A549 (cell line): ENCODE data around the gene ICE2. TPM values are rescaled to one million over a fixed set of nuclear protein-coding genes. Genes with fewer than 3 reads are reported as not detected.

Experiments
- ATAC-seq, 2 experiments: fragments of 200-7000 bp in 1 of 2; fragments of >200 bp in 1 of 2; cut with Nextera tagmentation in 1 of 2; cut with Tn5 transposase in 1 of 2; 3 replicates each; pipeline versions ENCODE4 v1.8.0 to v1.9.1; 2018 to 2020; ENCODE audit warnings: mild to moderate bottlenecking in 1 of 2, moderate library complexity in 1 of 2
- CTCF ChIA-PET: fragments of 300-600 bp; sonication (Branson Sonifier 250); formaldehyde crosslinking; extraction: SDS; loops from one replicate; lab custom pipeline; 2021; ENCODE audit warnings: antibody characterized with exemption, inconsistent platforms; lab: Yijun Ruan, JAX
- POLR2A ChIA-PET: fragments of 350-600 bp; formaldehyde crosslinking; extraction: SDS; loops from one replicate; lab custom pipeline; 2021; ENCODE audit warnings: antibody characterized with exemption, inconsistent platforms; lab: Yijun Ruan, JAX
- DNase-seq, 2 experiments: peaks; one replicate each; pipeline versions ENCODE4 v3.0.0 to v3.0.0-alpha.2; 2011 to 2016; ENCODE audit warnings: low read depth in 1 of 2, low spot score in 1 of 2
- FAIRE-seq: peaks from 2 replicates; lab custom pipeline; 2011; peaks lifted over from hg19 to GRCh38; lab: Jason Lieb, UNC
- H3K27ac ChIP-seq, 2 experiments: fragments of >200 bp; sonication (Bioruptor Twin); formaldehyde crosslinking; 3 replicates each; pipeline ENCODE4 v1.5.1; 2016 to 2017
- H3K4me1 ChIP-seq: fragments of >200 bp; sonication (Bioruptor Twin); formaldehyde crosslinking; 3 replicates; pipeline ENCODE4 v1.6.1; 2016
- H3K4me2 ChIP-seq: fragments of >200 bp; sonication (Bioruptor Twin); formaldehyde crosslinking; 3 replicates; pipeline ENCODE4 v1.6.1; 2016
- H3K4me3 ChIP-seq: fragments of >200 bp; sonication (Bioruptor Twin); formaldehyde crosslinking; 3 replicates; pipeline ENCODE4 v1.5.1; 2016
- H3K9me3 ChIP-seq: fragments of >200 bp; sonication (Bioruptor Twin); formaldehyde crosslinking; 3 replicates; pipeline ENCODE4 v1.6.1; 2016
- ATOH8 ChIP-seq: fragments of 250-450 bp; sonication (Bioruptor Pico); IDR thresholded peaks from 2 replicates; pipeline ENCODE4 v1.5.0; 2020; ENCODE audit warnings: low read depth, mild to moderate bottlenecking, moderate library complexity
- BCL3 ChIP-seq: fragments of >200 bp; sonication (Bioruptor Twin); formaldehyde crosslinking; IDR thresholded peaks from 3 replicates; pipeline ENCODE4 v1.6.1; 2016
- BHLHE40 ChIP-seq: IDR thresholded peaks from 2 replicates; pipeline ENCODE4 v1.6.1; 2012; ENCODE audit warnings: low read depth, low read length, inconsistent platforms
- CBX2 ChIP-seq: fragments of 200-600 bp; sonication (generic); IDR thresholded peaks from 2 replicates; pipeline ENCODE4 v1.6.1; 2016; ENCODE audit warnings: low read depth, mild to moderate bottlenecking, borderline replicate concordance
- EHF ChIP-seq: fragments of 250-450 bp; sonication (Bioruptor Pico); IDR thresholded peaks from 2 replicates; pipeline ENCODE4 v1.5.0; 2020; ENCODE audit warnings: mild to moderate bottlenecking
- EHMT2 ChIP-seq: fragments of 200-600 bp; sonication (generic); IDR thresholded peaks from 2 replicates; pipeline ENCODE4 v1.6.1; 2016; ENCODE audit warnings: antibody characterized with exemption, low read depth, mild to moderate bottlenecking, moderate library complexity
- FOSL2 ChIP-seq, 2 experiments: fragments of 450-650 bp in 1 of 2; fragments of >200 bp in 1 of 2; sonication (Bioruptor Twin) in 1 of 2; formaldehyde crosslinking; IDR thresholded peaks; 2 replicates each; pipeline versions ENCODE4 v1.5.0 to v1.6.1; 2016 to 2020; ENCODE audit warnings: mild to moderate bottlenecking in 1 of 2, moderate library complexity in 1 of 2
- HES2 ChIP-seq: fragments of >200 bp; sonication (Bioruptor Twin); formaldehyde crosslinking; IDR thresholded peaks from 2 replicates; pipeline ENCODE4 v1.6.1; 2016
- HMGXB4 ChIP-seq: fragments of 250-450 bp; sonication (Bioruptor Pico); IDR thresholded peaks from 2 replicates; pipeline ENCODE4 v1.5.0; 2021; ENCODE audit warnings: mild to moderate bottlenecking, moderate library complexity, borderline replicate concordance
- HOXA7 ChIP-seq: fragments of 250-450 bp; sonication (Bioruptor Pico); IDR thresholded peaks from 2 replicates; pipeline ENCODE4 v1.5.0; 2020; ENCODE audit warnings: mild to moderate bottlenecking, moderate library complexity
- HOXB13 ChIP-seq: fragments of 250-450 bp; sonication (Bioruptor Pico); IDR thresholded peaks from 2 replicates; pipeline ENCODE4 v1.5.0; 2020; ENCODE audit warnings: low read depth, mild to moderate bottlenecking, moderate library complexity
- MAFK ChIP-seq: fragments of 450-650 bp; IDR thresholded peaks from 2 replicates; pipeline ENCODE4 v1.6.1; 2014; ENCODE audit not compliant: partially characterized antibody
- MAX ChIP-seq: IDR thresholded peaks from 2 replicates; pipeline ENCODE4 v1.6.1; 2012
- MYC ChIP-seq: IDR thresholded peaks from 2 replicates; pipeline ENCODE4 v1.6.1; 2012; ENCODE audit warnings: mild to moderate bottlenecking, inconsistent platforms, low read length, improper control_type of control experiment, borderline replicate concordance
- PHF8 ChIP-seq: fragments of 200-600 bp; sonication (generic); IDR thresholded peaks from 2 replicates; pipeline ENCODE4 v1.6.1; 2016; ENCODE audit warnings: low read depth, mild to moderate bottlenecking, antibody characterized with exemption, moderate library complexity, borderline replicate concordance
- POLR2A ChIP-seq: IDR thresholded peaks from 2 replicates; pipeline ENCODE4 v1.6.1; 2012; ENCODE audit warnings: mild to moderate bottlenecking, low read length
- POLR2AphosphoS2 ChIP-seq: conservative IDR thresholded peaks from 2 replicates; pipeline ENCODE4 v1.6.1; 2012; ENCODE audit warnings: low read length, improper control_type of control experiment, inconsistent platforms
- RARB ChIP-seq: fragments of 250-450 bp; sonication (Bioruptor Pico); IDR thresholded peaks from 2 replicates; pipeline ENCODE4 v1.8.0; 2021; ENCODE audit warnings: mild to moderate bottlenecking, moderate library complexity
- REST ChIP-seq: fragments of 200-600 bp; sonication (generic); IDR thresholded peaks from 2 replicates; pipeline ENCODE4 v1.6.1; 2016; ENCODE audit warnings: antibody characterized with exemption, mild to moderate bottlenecking, moderate library complexity
- USF2 ChIP-seq: fragments of 450-650 bp; IDR thresholded peaks from 2 replicates; pipeline ENCODE4 v1.6.1; 2014; ENCODE audit warnings: antibody characterized with exemption
- ZC3H11A ChIP-seq: fragments of 450-650 bp; IDR thresholded peaks from 2 replicates; pipeline ENCODE4 v1.6.1; 2014; ENCODE audit warnings: antibody characterized with exemption, mild to moderate bottlenecking
- ZSCAN20 ChIP-seq: fragments of 250-450 bp; sonication (Bioruptor Pico); IDR thresholded peaks from 2 replicates; pipeline ENCODE4 v1.8.0; 2022; ENCODE audit warnings: mild to moderate bottlenecking, moderate library complexity
- WGBS: methylation state at CpG from one replicate; pipeline ENCODE4 v1.1.6; 2017; ENCODE audit errors: missing lambda C conversion rate; 5-methylcytosine and 5-hydroxymethylcytosine counted together
- polyA plus RNA-seq, 4 experiments: library from polyadenylated mRNA; depleted of rRNA in 3 of 4; stranded (reverse); fragments of >200 nt; fragmentation: RNase III in 1 of 4; extraction: RNeasy Plus Mini Kit Qiagen cat#74134 plus additional on column Dnase treatment in 1 of 4; gene quantifications; 2 replicates in 3 of 4; 3 replicates in 1 of 4; pipeline ENCODE4 v1.2.3, GENCODE V29; 2011 to 2017

ICE2 gene
- polyA plus RNA-seq, 2 of the 4 experiments (the other 2 are of a cell fraction), result 43.1 to 87.6 TPM

GRCh38 chr15:60374628-60375081 is 104.3 kb downstream of the ICE2 start (continued):
- TF ChIP-seq HES2 (no peak), ZC3H11A (no peak), PHF8 (no peak), HMGXB4 (CRISPR knock-in tag) (no peak), MYC (no peak; the same call in 1 of the 2 replicates), EHMT2 (no peak), BCL3 (peak; percentile 82; the same call in 2 of the 3 replicates), FOSL2 (IDR thresholded peaks at IDR 0.05) (peak; percentile 97), FOSL2 (CRISPR knock-in tag; IDR thresholded peaks at IDR 0.05) (peak; percentile 98), BHLHE40 (no peak), POLR2A (no peak), HOXA7 (CRISPR knock-in tag) (peak; percentile 38; the same call in 1 of the 2 replicates), USF2 (no peak), CBX2 (no peak), HOXB13 (0 out of 2 replicates have a peak, but pooled peaks have one; percentile 25), REST (no peak), POLR2AphosphoS2 (peak; percentile 91), RARB (peak; percentile 14; the same call in 1 of the 2 replicates), MAFK (peak; percentile 97)

- Histone ChIP-seq H3K9me3 (no peaks in the 10 kb centered on the region), H3K4me1 (peaks cover 95% of the 10 kb centered on the region), H3K27ac (peak overlapping the region; percentile 90), H3K4me3 (peak overlapping the region; percentile 14; the same call in 2 of the 3 replicates), H3K4me2 (peak overlapping the region; percentile 94)
- peak; percentile 9; the same call in 1 of the 2 replicates for TF ChIP-seq POLR2AphosphoS2
- TF ChIP-seq EHF (CRISPR knock-in tag), result peak; percentile 44; the same call in 1 of the 2 replicates
- TF ChIP-seq HMGXB4 (CRISPR knock-in tag), result no peak; the same call in 1 of the 2 replicates
- TF ChIP-seq ZSCAN20, result no peak
- 0 out of 2 replicates have a peak, but pooled peaks have one; percentile 9 for TF ChIP-seq RARB
- TF ChIP-seq ATOH8 (CRISPR knock-in tag), result peak; percentile 64; the same call in 1 of the 2 replicates
- TF ChIP-seq HOXB13, result peak; percentile 26; the same call in 1 of the 2 replicates
- no peak for TF ChIP-seq MAX
- no peak for ATAC-seq
- FAIRE-seq, result no peak
- DNase-seq, result no peak
- ChIA-PET CTCF (interaction anchor here (0.7 to 11.8 kb wide), 16 partner anchors 9 to 147 kb away, joined by 3 to 174 read pairs (median 6); partner anchors contain the start of genes ANXA2 and ICE2), POLR2A (interaction anchor here (0.6 to 5.1 kb wide), 13 partner anchors 9 to 684 kb away, joined by 3 to 152 read pairs (median 4); partner anchors contain the start of genes ANXA2 and BNIP2)
- 5% methylated on average over 4 of the region's 4 CpGs for WGBS
Observed at GRCh38 chr15:60374209-60374608, 104.7 kb downstream of the ICE2 start.
